ENCODE results near the gene C1QBP.
"Not testable (repeated sequence)": the region's sequence is repeated elsewhere in the genome, so short reads cannot be mapped to it uniquely, and the experiment has no call there.

The C1QBP gene

GRCh38 chr17:5431949-5432556 lies 6.9 kb downstream of the C1QBP start:
- DNase-seq (ENCODE audit: low read depth in 2 of 2) = no peak

- DNase-seq (ENCODE audit: low read depth in 2 of 2) = not testable (repeated sequence)
These were observed 7.7 kb downstream of the C1QBP start for GRCh38 chr17:5431234-5431633.

GRCh38 chr17:5430413-5430999 lies 8.4 kb downstream of the C1QBP start:
- DNase-seq (ENCODE audit: low read depth in 2 of 2) = no peak

GRCh38 chr17:5429191-5429887 lies 9.6 kb downstream of the C1QBP start:
- no peak for DNase-seq (ENCODE audit: low read depth in 2 of 2)

GRCh38 chr17:5425826-5426225 lies 13.1 kb downstream of the C1QBP start:
- no peak for DNase-seq (ENCODE audit: low read depth in 2 of 2)

- DNase-seq (ENCODE audit: low read depth in 2 of 2) = no peak
These were observed 14.0 kb downstream of the C1QBP start for GRCh38 chr17:5424909-5425308.

GRCh38 chr17:5422505-5422904 lies 16.4 kb downstream of the C1QBP start:
- DNase-seq (ENCODE audit: low read depth in 2 of 2) = no peak

- peak; percentile 73 to 77 for DNase-seq (ENCODE audit: low read depth in 2 of 2)
These were observed 18.8 kb downstream of the C1QBP start, which contains the start of gene RPAIN for GRCh38 chr17:5419959-5420653. Gene RPAIN (plus strand): TSS chr17:5420182. CDS start chr17:5420211, 29 bp downstream.

GRCh38 chr17:5419356-5419958 lies 19.5 kb downstream of the C1QBP start, which contains the start of gene NUP88:
Gene NUP88 (minus strand): TSS chr17:5419662. CDS start chr17:5419650, 12 bp downstream.
- DNase-seq (ENCODE audit: low read depth in 2 of 2) = peak; percentile 89 to 91

- peak; percentile 24 to 47 for DNase-seq (ENCODE audit: low read depth in 2 of 2)
These were observed 20.0 kb downstream of the C1QBP start for GRCh38 chr17:5418858-5419355.

GRCh38 chr17:5416901-5417300 lies 22.1 kb downstream of the C1QBP start:
- DNase-seq (ENCODE audit: low read depth in 2 of 2) = no peak

GRCh38 chr17:5413682-5414081 lies 25.3 kb downstream of the C1QBP start:
- DNase-seq (ENCODE audit: low read depth in 2 of 2) = no peak

- DNase-seq (ENCODE audit: low read depth in 2 of 2) = no peak
These were observed 28.2 kb downstream of the C1QBP start for GRCh38 chr17:5410594-5411272.

- no peak for DNase-seq (ENCODE audit: low read depth in 2 of 2)
These were observed 30.8 kb downstream of the C1QBP start for GRCh38 chr17:5408186-5408585.

- DNase-seq (ENCODE audit: low read depth in 2 of 2) = no peak
These were observed 33.6 kb downstream of the C1QBP start for GRCh38 chr17:5405400-5405799.

- no peak for DNase-seq (ENCODE audit: low read depth in 2 of 2)
These were observed 39.2 kb downstream of the C1QBP start for GRCh38 chr17:5399767-5400166.

GRCh38 chr17:5396612-5397011 lies 42.3 kb downstream of the C1QBP start:
- DNase-seq (ENCODE audit: low read depth in 2 of 2) = no peak

GRCh38 chr17:5391678-5392077 lies 47.3 kb downstream of the C1QBP start:
- DNase-seq (ENCODE audit: low read depth in 2 of 2) = no peak
